ENCODE data around the gene VEZF1.

- TF ChIP-seq TCF12 (IDR thresholded peaks at IDR 0.05; ENCODE audit: low read depth, low read length) = no peak
- TF ChIP-seq SIN3A (conservative IDR thresholded peaks at IDR 0.05 in 1 of 2, IDR thresholded peaks at IDR 0.05 in 1 of 2; ENCODE audit: low read depth in 1 of 2, low read length in 2 of 2) = no peak
- TF ChIP-seq, protein P1, sequence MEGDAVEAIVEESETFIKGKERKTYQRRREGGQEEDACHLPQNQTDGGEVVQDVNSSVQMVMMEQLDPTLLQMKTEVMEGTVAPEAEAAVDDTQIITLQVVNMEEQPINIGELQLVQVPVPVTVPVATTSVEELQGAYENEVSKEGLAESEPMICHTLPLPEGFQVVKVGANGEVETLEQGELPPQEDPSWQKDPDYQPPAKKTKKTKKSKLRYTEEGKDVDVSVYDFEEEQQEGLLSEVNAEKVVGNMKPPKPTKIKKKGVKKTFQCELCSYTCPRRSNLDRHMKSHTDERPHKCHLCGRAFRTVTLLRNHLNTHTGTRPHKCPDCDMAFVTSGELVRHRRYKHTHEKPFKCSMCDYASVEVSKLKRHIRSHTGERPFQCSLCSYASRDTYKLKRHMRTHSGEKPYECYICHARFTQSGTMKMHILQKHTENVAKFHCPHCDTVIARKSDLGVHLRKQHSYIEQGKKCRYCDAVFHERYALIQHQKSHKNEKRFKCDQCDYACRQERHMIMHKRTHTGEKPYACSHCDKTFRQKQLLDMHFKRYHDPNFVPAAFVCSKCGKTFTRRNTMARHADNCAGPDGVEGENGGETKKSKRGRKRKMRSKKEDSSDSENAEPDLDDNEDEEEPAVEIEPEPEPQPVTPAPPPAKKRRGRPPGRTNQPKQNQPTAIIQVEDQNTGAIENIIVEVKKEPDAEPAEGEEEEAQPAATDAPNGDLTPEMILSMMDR (IDR thresholded peaks at IDR 0.05; ENCODE audit: control extremely low read depth in 1 of 3, insufficient read depth in 1 of 3, low read depth in 1 of 3, low read length in 3 of 3) = no peak
- TF ChIP-seq RAD21 (IDR thresholded peaks at IDR 0.05 in 1 of 2, conservative IDR thresholded peaks at IDR 0.05 in 1 of 2; ENCODE audit: low read depth in 2 of 2, low read length in 2 of 2) = no peak
Measured at GRCh38 chr17:57957120-57957850, 30.8 kb downstream of the VEZF1 start.

All from H1 (cell line).